Peyer's patch (tissue), 4 donors: Measurements from ENCODE around the gene SLC6A1.

ENCODE experiments used
- POLR2A ChIP-seq, 2 donors: fragments of 450-650 bp; IDR thresholded peaks; one replicate each; pipeline ENCODE4 v1.5.1; 2017; ENCODE audit warnings: antibody characterized with exemption in 2 of 2, mild to moderate bottlenecking in 2 of 2, moderate library complexity in 2 of 2
- TF ChIP-seq, protein P1 (sequence below), 6 experiments: fragments of 450-650 bp in 4 of 6; fragments of 200-600 bp in 2 of 6; sonication (generic) in 1 of 6; IDR thresholded peaks; one replicate each; pipeline ENCODE4 v1.5.1; 2017 to 2019; ENCODE audit warnings: antibody characterized with exemption in 6 of 6, mild to moderate bottlenecking in 3 of 6, moderate library complexity in 1 of 6

DNA sequence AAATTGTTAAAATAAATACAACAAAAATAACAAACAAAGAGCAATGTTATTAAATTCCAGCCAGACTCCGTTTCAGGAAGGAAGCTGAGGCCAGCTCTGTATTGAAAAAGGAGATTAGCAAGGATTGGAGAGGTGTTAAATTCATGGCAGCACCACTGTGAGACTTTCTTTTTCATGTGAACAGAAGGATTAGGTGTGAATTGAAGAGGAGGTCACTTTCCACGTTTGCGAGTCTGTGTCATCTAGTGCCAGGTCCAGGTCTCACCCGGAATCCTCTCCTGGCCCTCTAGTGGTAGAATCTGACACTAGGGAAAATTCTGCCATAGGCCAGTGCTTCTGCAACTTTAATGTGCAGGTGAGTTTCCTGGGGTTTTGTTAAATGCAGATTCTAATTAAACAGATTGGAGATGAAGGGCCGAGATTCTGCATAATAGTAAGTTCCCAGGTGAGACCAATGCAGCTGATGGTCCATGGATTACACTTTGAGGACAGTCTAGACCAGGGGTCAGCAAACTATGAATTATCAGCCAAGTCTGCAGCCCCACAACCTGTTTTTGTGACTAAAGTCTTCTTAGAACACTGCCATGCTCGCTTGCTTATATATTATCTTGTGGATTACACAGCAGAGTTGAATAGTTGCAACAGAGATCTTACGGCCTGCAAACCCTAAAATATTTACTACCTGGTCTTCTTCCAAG lies 9.2 kb upstream of the SLC6A1 start:
- TF ChIP-seq POLR2A (IDR thresholded peaks at IDR 0.05) = no peak
- TF ChIP-seq, protein P1, sequence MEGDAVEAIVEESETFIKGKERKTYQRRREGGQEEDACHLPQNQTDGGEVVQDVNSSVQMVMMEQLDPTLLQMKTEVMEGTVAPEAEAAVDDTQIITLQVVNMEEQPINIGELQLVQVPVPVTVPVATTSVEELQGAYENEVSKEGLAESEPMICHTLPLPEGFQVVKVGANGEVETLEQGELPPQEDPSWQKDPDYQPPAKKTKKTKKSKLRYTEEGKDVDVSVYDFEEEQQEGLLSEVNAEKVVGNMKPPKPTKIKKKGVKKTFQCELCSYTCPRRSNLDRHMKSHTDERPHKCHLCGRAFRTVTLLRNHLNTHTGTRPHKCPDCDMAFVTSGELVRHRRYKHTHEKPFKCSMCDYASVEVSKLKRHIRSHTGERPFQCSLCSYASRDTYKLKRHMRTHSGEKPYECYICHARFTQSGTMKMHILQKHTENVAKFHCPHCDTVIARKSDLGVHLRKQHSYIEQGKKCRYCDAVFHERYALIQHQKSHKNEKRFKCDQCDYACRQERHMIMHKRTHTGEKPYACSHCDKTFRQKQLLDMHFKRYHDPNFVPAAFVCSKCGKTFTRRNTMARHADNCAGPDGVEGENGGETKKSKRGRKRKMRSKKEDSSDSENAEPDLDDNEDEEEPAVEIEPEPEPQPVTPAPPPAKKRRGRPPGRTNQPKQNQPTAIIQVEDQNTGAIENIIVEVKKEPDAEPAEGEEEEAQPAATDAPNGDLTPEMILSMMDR (IDR thresholded peaks at IDR 0.05) = peak; percentile 21 to 65 (median 58)
